ENCODE data around the gene FFAR2. TPM values are rescaled to one million over a fixed set of nuclear protein-coding genes. Genes with fewer than 3 reads are reported as not detected.

The FFAR2 gene
- total and polyA plus RNA-seq, 10 donors = 0.89 to 53.5 (median 9.7) TPM

DNA sequence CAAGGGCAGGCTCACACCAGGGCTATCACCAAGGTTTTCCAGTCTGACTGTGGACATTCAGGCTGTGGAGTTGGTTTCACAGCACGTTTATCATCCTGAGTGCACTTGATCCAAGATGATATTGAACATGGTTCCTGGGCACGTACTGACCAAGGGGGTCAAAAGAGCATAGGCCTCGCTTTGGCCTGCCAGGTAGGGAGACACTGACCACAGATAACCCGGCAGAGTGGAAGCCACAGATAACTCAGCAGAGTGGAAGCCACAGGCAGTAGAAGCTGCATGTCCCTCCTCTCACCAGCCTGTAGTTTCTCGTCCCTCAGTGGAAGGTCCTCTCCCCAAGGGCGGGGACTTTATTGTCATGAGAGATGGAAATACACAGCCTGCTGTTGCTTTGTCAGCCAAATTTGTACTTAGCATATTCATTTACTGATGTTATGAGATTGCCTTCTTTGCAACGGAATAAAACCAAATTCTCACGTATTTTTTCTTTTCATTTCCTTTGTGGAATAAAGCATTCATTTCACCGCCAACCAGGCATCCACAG is 51.0 kb downstream of the FFAR2 start:
- no peak overlapping the region for H3K4me3 ChIP-seq
- intact Hi-C loops (cut with DNase I; ENCODE audit: low total_unique reads) = loop anchor here (10.0 kb wide), 1 partner anchor 144 kb away; the partner anchor contains the start of gene FFAR3
- no peak for DNase-seq
- no peaks in the 10 kb centered on the region for H3K36me3 ChIP-seq
- H3K27me3 ChIP-seq (replicated peaks in 1 of 7) = peaks cover 0 to 36% (median 0%) of the 10 kb centered on the region in 7 donors
- WGBS, 5 donors = 64 to 84% (median 76%) methylated on average over 8 to 9 of the region's 9 CpGs
- H3K27ac ChIP-seq = no peak overlapping the region
- TF ChIP-seq POLR2AphosphoS5 (IDR thresholded peaks at IDR 0.05) = no peak
- TF ChIP-seq, protein P1, sequence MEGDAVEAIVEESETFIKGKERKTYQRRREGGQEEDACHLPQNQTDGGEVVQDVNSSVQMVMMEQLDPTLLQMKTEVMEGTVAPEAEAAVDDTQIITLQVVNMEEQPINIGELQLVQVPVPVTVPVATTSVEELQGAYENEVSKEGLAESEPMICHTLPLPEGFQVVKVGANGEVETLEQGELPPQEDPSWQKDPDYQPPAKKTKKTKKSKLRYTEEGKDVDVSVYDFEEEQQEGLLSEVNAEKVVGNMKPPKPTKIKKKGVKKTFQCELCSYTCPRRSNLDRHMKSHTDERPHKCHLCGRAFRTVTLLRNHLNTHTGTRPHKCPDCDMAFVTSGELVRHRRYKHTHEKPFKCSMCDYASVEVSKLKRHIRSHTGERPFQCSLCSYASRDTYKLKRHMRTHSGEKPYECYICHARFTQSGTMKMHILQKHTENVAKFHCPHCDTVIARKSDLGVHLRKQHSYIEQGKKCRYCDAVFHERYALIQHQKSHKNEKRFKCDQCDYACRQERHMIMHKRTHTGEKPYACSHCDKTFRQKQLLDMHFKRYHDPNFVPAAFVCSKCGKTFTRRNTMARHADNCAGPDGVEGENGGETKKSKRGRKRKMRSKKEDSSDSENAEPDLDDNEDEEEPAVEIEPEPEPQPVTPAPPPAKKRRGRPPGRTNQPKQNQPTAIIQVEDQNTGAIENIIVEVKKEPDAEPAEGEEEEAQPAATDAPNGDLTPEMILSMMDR (IDR thresholded peaks at IDR 0.05 in 8 of 11, conservative IDR thresholded peaks at IDR 0.05 in 3 of 11) = no peak
- TF ChIP-seq POLR2A (IDR thresholded peaks at IDR 0.05) = no peak
- H3K4me1 ChIP-seq = peaks cover 0 to 11% (median 7%) of the 10 kb centered on the region in 6 donors
- no peaks in the 10 kb centered on the region for H3K9me3 ChIP-seq

DNA sequence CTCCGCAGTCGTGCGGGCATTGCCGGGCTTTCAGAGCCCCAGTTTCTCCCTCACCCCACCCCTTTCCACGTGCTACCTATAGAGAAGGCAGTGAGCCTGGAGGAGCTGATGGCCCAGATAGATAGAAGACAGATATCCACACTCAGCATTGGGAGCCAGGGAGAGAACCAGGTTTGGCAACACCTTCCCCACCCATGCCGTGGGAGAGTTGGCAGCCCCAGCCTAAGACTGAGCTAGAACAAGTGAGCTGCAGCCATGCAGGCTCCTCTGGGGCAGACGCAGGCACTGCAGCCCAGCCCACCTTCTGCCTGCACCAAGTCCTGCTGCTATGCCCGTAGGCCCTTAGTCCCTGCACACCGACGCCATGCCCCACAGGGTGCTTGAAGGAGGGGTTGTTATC is 52.6 kb downstream of the FFAR2 start:
- no peak for DNase-seq
- intact Hi-C loops (cut with DNase I; ENCODE audit: low total_unique reads) = no loop called here

More for the DNA sequence above, 52.6 kb downstream of the FFAR2 start:
- no peaks in the 10 kb centered on the region for H3K36me3 ChIP-seq
- peaks cover 0 to 3% (median 1%) of the 10 kb centered on the region in 6 donors for H3K4me1 ChIP-seq
- no peak overlapping the region for H3K4me3 ChIP-seq
- TF ChIP-seq, protein P1 (IDR thresholded peaks at IDR 0.05 in 8 of 11, conservative IDR thresholded peaks at IDR 0.05 in 3 of 11) = no peak
- TF ChIP-seq POLR2AphosphoS5 (IDR thresholded peaks at IDR 0.05) (no peak), POLR2A (IDR thresholded peaks at IDR 0.05) (no peak)
- WGBS, 5 donors = 83 to 91% (median 89%) methylated on average over 9 to 10 of the region's 10 CpGs
- H3K27me3 ChIP-seq (replicated peaks in 1 of 7) = peaks cover 0 to 33% (median 0%) of the 10 kb centered on the region in 7 donors
- H3K9me3 ChIP-seq = no peaks in the 10 kb centered on the region
- H3K27ac ChIP-seq = no peak overlapping the region

Small RNAs within 50 kb of the gene (small RNA-seq; reads per million reads assigned to genes)
- gene RN7SL491P = 0 reads per million in 4 donors

Other genes starting within 250 kb of the FFAR2 start
- under 1 TPM in 1 of 7 donors, not detected in 6; 0.51 TPM for gene FAM187B, start 219.5 kb upstream of the FFAR2 start, total RNA-seq
- gene FAM187B, start 219.5 kb upstream of the FFAR2 start, polyA plus RNA-seq = under 1 TPM in 2 of 3 donors, not detected in 1; 0.48 to 0.61 TPM
- 10 to 100 TPM; 18.1 to 30.2 (median 21.6) TPM for gene LSR, start 199.3 kb upstream of the FFAR2 start, total RNA-seq
- gene LSR, start 199.3 kb upstream of the FFAR2 start, polyA plus RNA-seq = 10 to 100 TPM; 10.9 to 17.4 (median 11.2) TPM
- gene USF2, start 179.3 kb upstream of the FFAR2 start, total RNA-seq = 100 to 1,000 TPM; 133 to 206 (median 157) TPM
- 100 to 1,000 TPM; 132 to 205 (median 145) TPM for gene USF2, start 179.3 kb upstream of the FFAR2 start, polyA plus RNA-seq
- gene HAMP, start 165.7 kb upstream of the FFAR2 start, total RNA-seq = under 1 TPM in 2 of 7 donors, not detected in 5; 0.60 to 0.67 TPM
- 1 to 10 TPM in 2 of 3 donors, under 1 TPM in 1; 0.48 to 5.0 (median 2.0) TPM for gene HAMP, start 165.7 kb upstream of the FFAR2 start, polyA plus RNA-seq
- gene MAG, start 156.1 kb upstream of the FFAR2 start, total RNA-seq = 10 to 100 TPM in 3 of 7 donors, under 1 TPM in 2, not detected in 2; 0.26 to 55.2 (median 35.1) TPM
- gene MAG, start 156.1 kb upstream of the FFAR2 start, polyA plus RNA-seq = under 1 TPM; 0.07 to 0.42 (median 0.16) TPM
- gene CD22, start 119.1 kb upstream of the FFAR2 start, total RNA-seq = 100 to 1,000 TPM; 251 to 446 (median 339) TPM
- gene CD22, start 119.1 kb upstream of the FFAR2 start, polyA plus RNA-seq = 100 to 1,000 TPM; 292 to 445 (median 394) TPM
- under 1 TPM in 4 of 7 donors, not detected in 3; 0.16 to 0.32 (median 0.28) TPM for gene FFAR1, start 100.4 kb upstream of the FFAR2 start, total RNA-seq
- under 1 TPM; 0.18 to 0.52 (median 0.26) TPM for gene FFAR1, start 100.4 kb upstream of the FFAR2 start, polyA plus RNA-seq
- gene FFAR3, start 89.8 kb upstream of the FFAR2 start, total RNA-seq = 1 to 10 TPM in 4 of 7 donors, under 1 TPM in 2, not detected in 1; 0.55 to 3.2 (median 2.0) TPM
- gene FFAR3, start 89.8 kb upstream of the FFAR2 start, polyA plus RNA-seq = under 1 TPM; 0.30 to 0.45 (median 0.33) TPM
- under 1 TPM in 3 of 7 donors, not detected in 4; 0.60 to 0.67 (median 0.66) TPM for gene GPR42, start 77.2 kb upstream of the FFAR2 start, total RNA-seq
- gene GPR42, start 77.2 kb upstream of the FFAR2 start, polyA plus RNA-seq = under 1 TPM in 1 of 3 donors, not detected in 2; 0.09 TPM
- 1 to 10 TPM in 1 of 7 donors, not detected in 6; 3.1 TPM for gene KRTDAP, start 42.2 kb downstream of the FFAR2 start, total RNA-seq
- gene KRTDAP, start 42.2 kb downstream of the FFAR2 start, polyA plus RNA-seq = not detected
- gene DMKN, start 65.4 kb downstream of the FFAR2 start, total RNA-seq = 10 to 100 TPM in 2 of 7 donors, 1 to 10 TPM in 5; 2.5 to 17.9 (median 4.4) TPM
- 10 to 100 TPM in 2 of 3 donors, 1 to 10 TPM in 1; 7.2 to 15.3 (median 10.7) TPM for gene DMKN, start 65.4 kb downstream of the FFAR2 start, polyA plus RNA-seq
- gene SBSN, start 80.1 kb downstream of the FFAR2 start, total RNA-seq = not detected
- under 1 TPM; 0.05 to 0.33 (median 0.19) TPM for gene SBSN, start 80.1 kb downstream of the FFAR2 start, polyA plus RNA-seq
- under 1 TPM in 1 of 7 donors, not detected in 6; 0.17 TPM for gene GAPDHS, start 85.2 kb downstream of the FFAR2 start, total RNA-seq
- gene GAPDHS, start 85.2 kb downstream of the FFAR2 start, polyA plus RNA-seq = under 1 TPM in 2 of 3 donors, not detected in 1; 0.13 to 0.14 TPM
- 10 to 100 TPM; 47.6 to 67.7 (median 50.4) TPM for gene TMEM147, start 97.4 kb downstream of the FFAR2 start, total RNA-seq
- gene TMEM147, start 97.4 kb downstream of the FFAR2 start, polyA plus RNA-seq = 10 to 100 TPM; 57.9 to 88.7 (median 78.7) TPM
- gene ATP4A, start 115.4 kb downstream of the FFAR2 start, total RNA-seq = not detected
- not detected for gene ATP4A, start 115.4 kb downstream of the FFAR2 start, polyA plus RNA-seq
- gene PMIS2, start 137.9 kb downstream of the FFAR2 start, total RNA-seq = not detected
- not detected for gene PMIS2, start 137.9 kb downstream of the FFAR2 start, polyA plus RNA-seq
- gene HAUS5, start 164.5 kb downstream of the FFAR2 start, total RNA-seq = 10 to 100 TPM; 10.3 to 24.4 (median 17.7) TPM
- 10 to 100 TPM; 12.4 to 23.8 (median 23.1) TPM for gene HAUS5, start 164.5 kb downstream of the FFAR2 start, polyA plus RNA-seq
- gene RBM42, start 180.8 kb downstream of the FFAR2 start, total RNA-seq = 10 to 100 TPM; 48.2 to 63.4 (median 59.6) TPM
- gene RBM42, start 180.8 kb downstream of the FFAR2 start, polyA plus RNA-seq = 10 to 100 TPM; 48.8 to 71.9 (median 58.1) TPM
- under 1 TPM in 2 of 7 donors, not detected in 5; 0.43 to 0.57 TPM for gene ETV2, start 193.5 kb downstream of the FFAR2 start, total RNA-seq
- gene ETV2, start 193.5 kb downstream of the FFAR2 start, polyA plus RNA-seq = 1 to 10 TPM in 2 of 3 donors, under 1 TPM in 1; 0.99 to 1.2 (median 1.1) TPM
- 100 to 1,000 TPM; 208 to 672 (median 255) TPM for gene COX6B1, start 200.1 kb downstream of the FFAR2 start, total RNA-seq
- 100 to 1,000 TPM; 640 to 837 (median 717) TPM for gene COX6B1, start 200.1 kb downstream of the FFAR2 start, polyA plus RNA-seq
- not detected for gene UPK1A, start 218.3 kb downstream of the FFAR2 start, total RNA-seq
- gene UPK1A, start 218.3 kb downstream of the FFAR2 start, polyA plus RNA-seq = under 1 TPM in 1 of 3 donors, not detected in 2; 0.11 TPM

Data from spleen (tissue), 11 donors.